Activated CD4-positive, alpha-beta T cell treated with anti-CD3 and anti-CD28 coated beads, Interleukin-2, amount 10 ng/mL, durations not matched to agents 24 days and 14 days (primary cell): ENCODE results near the gene MYO1G. TPM values are rescaled to one million over a fixed set of nuclear protein-coding genes. Genes with fewer than 3 reads are reported as not detected.
"Not testable (repeated sequence)": the region's sequence is repeated elsewhere in the genome, so short reads cannot be mapped to it uniquely, and the experiment has no call there.

Source experiments
- DNase-seq: peaks from one replicate; pipeline ENCODE4 v3.0.0; 2022
- H3K27ac Mint-ChIP-seq: one replicate; pipeline ENCODE4 v1.8.0; 2022; ENCODE audit warnings: mild to moderate bottlenecking, mixed read lengths
- H3K27me3 Mint-ChIP-seq: one replicate; pipeline ENCODE4 v1.8.0; 2022; ENCODE audit warnings: mixed read lengths
- H3K36me3 Mint-ChIP-seq: one replicate; pipeline ENCODE4 v1.8.0; 2022; ENCODE audit warnings: low read depth, mild to moderate bottlenecking, mixed read lengths
- H3K4me1 Mint-ChIP-seq: one replicate; pipeline ENCODE4 v1.8.0; 2021; ENCODE audit warnings: mixed read lengths
- H3K4me3 Mint-ChIP-seq: one replicate; pipeline ENCODE4 v1.8.0; 2022; ENCODE audit warnings: mild to moderate bottlenecking, moderate library complexity, mixed read lengths
- H3K9me3 Mint-ChIP-seq: one replicate; pipeline ENCODE4 v1.8.0; 2021; ENCODE audit warnings: mixed read lengths
- intact Hi-C: fragments of 100-400 bp; cut with micrococcal nuclease; formaldehyde crosslinking; loops from one replicate; pipeline ENCODE4 v1.15.1; 2023
- total RNA-seq: library from RNA; stranded (reverse); gene quantifications from 2 replicates; pipeline ENCODE4 v1.2.3, GENCODE V29; 2022

Gene MYO1G
- total RNA-seq, 1 donor from 2014 or later = 290 TPM

GRCh38 chr7:44944821-44945220 is 34.0 kb downstream of the MYO1G start:
- intact Hi-C loops = no loop called here
- no peak overlapping the region for H3K27ac Mint-ChIP-seq
- H3K27me3 Mint-ChIP-seq = peaks cover 47% of the 10 kb centered on the region
- no peaks in the 10 kb centered on the region for H3K36me3 Mint-ChIP-seq
- H3K4me1 Mint-ChIP-seq = no peaks in the 10 kb centered on the region
- H3K4me3 Mint-ChIP-seq = no peak overlapping the region
- H3K9me3 Mint-ChIP-seq = no peaks in the 10 kb centered on the region
- no peak for DNase-seq

DNA sequence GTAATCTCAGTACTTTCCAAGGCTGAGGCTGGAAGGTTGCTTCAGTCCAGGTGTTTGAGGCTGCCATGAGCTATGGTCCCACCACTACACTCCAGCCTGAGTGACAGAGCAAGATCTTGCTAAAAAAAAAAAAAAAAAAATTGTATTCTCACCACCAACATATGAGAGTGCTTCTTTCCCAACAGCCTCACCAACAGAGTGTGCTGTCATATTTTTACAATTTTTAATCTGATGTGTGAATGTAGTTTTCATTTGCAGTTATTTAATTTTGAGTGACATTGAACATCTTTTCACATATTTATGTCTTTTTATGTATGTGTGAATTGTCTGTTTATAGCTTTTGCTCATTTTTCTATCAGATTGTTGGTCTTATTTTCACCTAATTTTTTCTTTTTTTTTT is 35.2 kb downstream of the MYO1G start:
- Mint-ChIP-seq H3K4me3 (no peak overlapping the region), H3K27me3 (peaks cover 48% of the 10 kb centered on the region), H3K36me3 (no peaks in the 10 kb centered on the region), H3K27ac (no peak overlapping the region), H3K9me3 (no peaks in the 10 kb centered on the region), H3K4me1 (no peaks in the 10 kb centered on the region)
- intact Hi-C loops = no loop called here
- DNase-seq = no peak

DNA sequence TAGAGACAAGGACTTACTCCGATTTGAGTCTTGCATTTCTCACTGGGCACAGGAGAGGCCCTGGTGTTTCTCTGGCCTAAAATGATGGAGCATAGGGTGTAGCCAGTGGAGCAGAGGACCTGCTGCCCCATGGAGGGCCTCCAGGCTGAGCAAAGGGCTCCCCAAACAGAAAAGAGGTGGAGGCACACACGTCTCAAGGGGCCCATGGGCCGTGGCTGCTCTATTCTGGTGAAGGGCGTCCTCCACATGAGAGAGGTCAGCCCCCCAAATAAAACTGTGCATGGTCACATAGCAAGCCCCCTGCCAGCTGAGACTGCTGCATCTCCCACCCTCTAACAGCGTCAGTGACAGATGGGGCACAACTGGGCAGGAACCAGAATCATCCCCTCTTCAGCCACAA is 41.4 kb downstream of the MYO1G start:
- H3K27ac Mint-ChIP-seq = no peak overlapping the region
- peaks cover 30% of the 10 kb centered on the region for H3K27me3 Mint-ChIP-seq
- H3K36me3 Mint-ChIP-seq = no peaks in the 10 kb centered on the region
- H3K4me1 Mint-ChIP-seq = no peaks in the 10 kb centered on the region
- intact Hi-C loops = no loop called here
- DNase-seq = no peak
- H3K4me3 Mint-ChIP-seq = no peak overlapping the region
- H3K9me3 Mint-ChIP-seq = no peaks in the 10 kb centered on the region

DNA sequence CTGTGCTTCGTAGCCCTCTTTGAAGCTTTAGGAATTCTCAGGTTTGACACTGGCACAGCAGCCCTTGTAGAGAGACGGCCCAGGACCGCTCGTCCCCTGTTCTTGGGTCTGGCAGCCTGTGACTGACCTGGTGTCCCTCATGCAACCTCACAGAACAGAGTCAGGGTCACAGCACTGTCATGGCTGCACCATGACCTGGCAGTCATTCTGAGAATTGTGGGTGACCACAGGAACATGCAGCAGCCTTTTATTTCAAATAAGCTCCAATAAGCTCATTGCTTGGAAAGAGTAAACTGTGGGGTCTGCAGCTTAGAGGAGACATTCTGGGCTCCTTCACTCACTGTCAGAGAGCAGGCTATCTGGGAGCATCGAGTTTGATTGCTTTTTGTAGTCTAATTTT is 42.5 kb downstream of the MYO1G start:
- H3K36me3 Mint-ChIP-seq = no peaks in the 10 kb centered on the region
- DNase-seq = no peak
- H3K9me3 Mint-ChIP-seq = no peaks in the 10 kb centered on the region
- no peak overlapping the region for H3K27ac Mint-ChIP-seq
- intact Hi-C loops = no loop called here
- peaks cover 27% of the 10 kb centered on the region for H3K27me3 Mint-ChIP-seq
- H3K4me3 Mint-ChIP-seq = no peak overlapping the region
- no peaks in the 10 kb centered on the region for H3K4me1 Mint-ChIP-seq

DNA sequence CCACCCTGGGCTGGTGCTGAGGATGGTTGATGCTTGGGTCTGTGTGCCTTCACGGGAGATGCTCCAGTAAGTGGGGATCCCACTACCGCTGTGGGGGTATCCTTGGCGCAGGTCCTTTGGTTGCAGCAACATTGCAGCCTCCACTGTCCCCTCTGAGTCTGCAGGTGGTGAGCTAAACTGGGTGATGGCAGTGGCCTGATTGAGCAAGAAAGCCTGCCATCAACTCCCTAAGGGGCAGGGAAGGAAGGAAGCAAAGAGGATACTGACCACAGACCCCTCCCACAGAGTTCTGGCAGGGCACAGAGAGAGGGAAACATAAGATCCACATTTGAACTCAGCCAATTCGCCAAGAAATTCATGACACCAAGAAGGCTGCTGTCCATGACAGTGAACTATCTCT is 43.2 kb downstream of the MYO1G start:
- Mint-ChIP-seq H3K36me3 (no peaks in the 10 kb centered on the region), H3K9me3 (no peaks in the 10 kb centered on the region), H3K4me3 (no peak overlapping the region), H3K27ac (no peak overlapping the region), H3K4me1 (no peaks in the 10 kb centered on the region), H3K27me3 (peaks cover 20% of the 10 kb centered on the region)
- intact Hi-C loops = no loop called here
- no peak for DNase-seq

DNA sequence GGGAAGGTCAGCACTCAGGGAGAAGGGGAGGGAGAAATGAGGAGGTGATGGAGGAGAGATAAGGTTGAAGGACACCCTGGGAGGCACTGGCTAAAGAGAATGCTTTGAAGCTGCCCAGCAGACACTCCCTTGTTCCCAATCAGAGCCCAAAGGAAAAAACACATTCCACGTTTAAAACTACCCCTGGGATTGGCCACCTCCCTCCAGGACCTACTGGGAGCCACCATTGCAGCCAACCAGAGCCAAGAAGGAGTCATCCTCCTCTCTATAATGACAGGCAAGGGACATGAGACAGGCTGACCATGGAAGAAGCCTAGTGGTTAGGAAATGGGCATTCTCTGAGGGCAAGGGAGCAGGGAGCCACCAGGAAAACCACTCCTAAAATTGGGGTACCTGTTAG is 43.8 kb downstream of the MYO1G start:
- DNase-seq = no peak
- H3K27me3 Mint-ChIP-seq = peaks cover 19% of the 10 kb centered on the region
- H3K9me3 Mint-ChIP-seq = no peaks in the 10 kb centered on the region
- H3K4me1 Mint-ChIP-seq = no peaks in the 10 kb centered on the region
- intact Hi-C loops = no loop called here
- H3K36me3 Mint-ChIP-seq = no peaks in the 10 kb centered on the region
- no peak overlapping the region for H3K27ac Mint-ChIP-seq
- no peak overlapping the region for H3K4me3 Mint-ChIP-seq

DNA sequence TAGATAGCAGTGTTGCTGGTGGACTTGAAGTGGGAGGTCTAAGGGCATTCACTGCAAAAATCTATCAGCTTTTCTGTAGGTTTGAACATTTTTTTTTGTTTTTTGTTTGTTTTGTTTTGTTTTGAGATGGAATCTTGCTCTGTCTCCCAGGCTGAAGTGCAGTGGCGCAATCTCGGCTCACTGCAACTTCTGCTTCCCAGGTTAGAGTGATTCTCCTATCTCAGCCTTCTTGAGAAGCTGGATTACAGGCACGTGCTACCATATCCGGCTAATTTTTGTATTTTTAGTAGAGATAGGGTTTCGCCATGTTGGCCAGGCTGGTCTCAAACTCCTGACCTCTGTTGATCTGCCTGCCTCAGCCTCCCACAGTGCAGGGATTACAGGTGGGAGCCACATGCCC is 44.3 kb downstream of the MYO1G start:
- intact Hi-C loops, H3K36me3 Mint-ChIP-seq, DNase-seq, H3K9me3 Mint-ChIP-seq, H3K27ac Mint-ChIP-seq, H3K4me3 Mint-ChIP-seq, H3K4me1 Mint-ChIP-seq: not testable (repeated sequence)
- H3K27me3 Mint-ChIP-seq = peaks cover 18% of the 10 kb centered on the region

DNA sequence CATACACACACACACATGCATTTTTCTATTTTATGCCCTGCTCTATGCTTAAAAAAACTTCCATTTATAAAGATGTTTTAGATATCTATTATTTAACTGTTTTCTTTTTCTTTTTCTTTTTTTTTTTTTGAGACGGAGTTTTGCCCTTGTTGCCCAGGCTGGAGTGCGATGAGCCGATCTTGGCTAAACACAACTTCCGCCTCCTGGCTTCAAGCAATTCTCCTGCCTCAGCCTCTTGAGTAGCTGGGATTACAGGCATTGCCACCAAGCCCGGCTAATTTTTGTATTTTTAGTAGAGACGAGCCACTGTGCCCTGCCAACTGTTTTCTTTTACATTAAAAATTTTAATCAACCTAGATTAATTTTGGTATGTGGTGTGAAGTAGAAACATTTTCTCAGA is 47.9 kb downstream of the MYO1G start:
- intact Hi-C loops = no loop called here
- no peaks in the 10 kb centered on the region for H3K4me1 Mint-ChIP-seq

DNA sequence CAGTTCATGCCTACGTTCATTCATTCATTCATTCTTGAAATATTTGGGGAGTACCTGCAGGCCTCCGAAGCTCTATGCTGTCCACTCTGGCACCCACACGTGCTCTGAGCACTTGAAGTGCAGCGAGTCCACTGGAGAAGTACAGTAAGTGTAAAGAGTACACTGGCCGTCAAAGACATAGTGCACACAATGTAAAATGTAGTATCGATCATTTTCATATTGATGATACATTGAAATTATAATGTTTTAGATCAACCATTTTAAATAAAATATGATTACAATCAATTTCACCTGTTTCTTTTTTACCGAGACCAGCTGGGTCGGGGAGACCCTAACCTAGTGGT is 56.5 kb downstream of the MYO1G start:
- Mint-ChIP-seq H3K9me3 (no peaks in the 10 kb centered on the region), H3K27ac (peak overlapping the region; percentile 81), H3K27me3 (peaks cover 3% of the 10 kb centered on the region), H3K4me1 (peaks cover 12% of the 10 kb centered on the region), H3K4me3 (no peak overlapping the region), H3K36me3 (no peaks in the 10 kb centered on the region)
- intact Hi-C loops = loop anchor here (1.0 to 5.0 kb wide), 5 partner anchors 37 to 334 kb away; partner anchors contain the start of genes PPIA and PURB
- DNase-seq = no peak

More for the DNA sequence above, 47.9 kb downstream of the MYO1G start:
- DNase-seq = no peak
- H3K27ac Mint-ChIP-seq = no peak overlapping the region
- no peak overlapping the region for H3K4me3 Mint-ChIP-seq
- H3K9me3 Mint-ChIP-seq = no peaks in the 10 kb centered on the region
- no peaks in the 10 kb centered on the region for H3K36me3 Mint-ChIP-seq
- H3K27me3 Mint-ChIP-seq = peaks cover 20% of the 10 kb centered on the region

GRCh38 chr7:44921607-44922350 is 57.0 kb downstream of the MYO1G start:
- Mint-ChIP-seq H3K27me3 (peaks cover under 1% of the 10 kb centered on the region), H3K36me3 (no peaks in the 10 kb centered on the region), H3K27ac (peak overlapping the region; percentile 81), H3K4me3 (no peak overlapping the region), H3K4me1 (peaks cover 12% of the 10 kb centered on the region), H3K9me3 (no peaks in the 10 kb centered on the region)
- intact Hi-C loops = loop anchor here (1.0 to 5.0 kb wide), 5 partner anchors 36 to 333 kb away; partner anchors contain the start of genes PPIA and PURB
- DNase-seq = peak; percentile 98

DNA sequence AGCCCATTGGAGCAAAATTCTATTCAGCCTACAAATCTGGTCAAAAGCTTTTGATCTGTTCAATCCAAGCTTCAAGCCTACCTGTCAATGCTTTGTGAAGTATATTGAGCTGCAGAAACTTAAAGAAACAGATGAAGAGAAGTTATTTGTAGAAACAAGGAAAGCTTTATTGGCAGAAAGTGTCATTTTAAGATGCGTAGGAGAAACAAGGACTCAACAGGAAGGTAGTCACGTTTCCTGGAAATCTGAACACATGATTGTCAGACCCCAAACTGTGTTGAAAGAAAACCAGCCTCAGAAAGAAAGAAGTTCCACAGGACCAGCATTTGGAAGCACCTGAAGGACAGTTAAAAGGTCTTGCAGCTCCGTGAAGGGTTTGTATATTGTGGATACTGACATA is 58.7 kb downstream of the MYO1G start:
- Mint-ChIP-seq H3K36me3 (no peaks in the 10 kb centered on the region), H3K4me1 (peaks cover 17% of the 10 kb centered on the region), H3K9me3 (no peaks in the 10 kb centered on the region), H3K27ac (no peak overlapping the region), H3K27me3 (no peaks in the 10 kb centered on the region), H3K4me3 (no peak overlapping the region)
- no peak for DNase-seq
- intact Hi-C loops = loop anchor here (5.0 kb wide), 1 partner anchor 217 kb away; no protein-coding TSS in a partner anchor

DNA sequence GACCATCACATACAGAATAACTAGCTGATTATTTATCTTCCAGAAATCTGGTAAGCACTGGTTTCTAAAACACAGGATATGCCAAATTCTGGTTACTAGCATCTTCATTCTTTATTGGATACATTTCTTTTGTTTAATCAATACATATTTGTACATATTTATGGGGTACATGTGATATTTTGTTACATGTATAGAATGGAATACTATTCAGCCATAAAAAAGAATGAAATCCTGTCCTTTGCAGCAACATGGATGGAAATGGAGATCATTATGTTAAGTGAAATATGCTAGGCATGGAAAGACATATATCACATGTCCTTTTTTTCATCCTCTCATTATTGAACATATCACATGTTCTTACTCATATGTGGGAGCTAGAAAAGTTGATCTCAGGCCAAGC is 60.8 kb downstream of the MYO1G start:
- Mint-ChIP-seq H3K4me3 (no peak overlapping the region), H3K4me1 (peaks cover 23% of the 10 kb centered on the region), H3K27me3 (no peaks in the 10 kb centered on the region), H3K36me3 (no peaks in the 10 kb centered on the region), H3K27ac (no peak overlapping the region), H3K9me3 (no peaks in the 10 kb centered on the region)
- intact Hi-C loops = no loop called here
- no peak for DNase-seq

- Mint-ChIP-seq H3K27ac (no peak overlapping the region), H3K4me3 (no peak overlapping the region), H3K27me3 (no peaks in the 10 kb centered on the region), H3K9me3 (no peaks in the 10 kb centered on the region), H3K4me1 (peaks cover 23% of the 10 kb centered on the region), H3K36me3 (no peaks in the 10 kb centered on the region)
- DNase-seq = no peak
- intact Hi-C loops = no loop called here
Measured at GRCh38 chr7:44917465-44917864, 61.4 kb downstream of the MYO1G start.

DNA sequence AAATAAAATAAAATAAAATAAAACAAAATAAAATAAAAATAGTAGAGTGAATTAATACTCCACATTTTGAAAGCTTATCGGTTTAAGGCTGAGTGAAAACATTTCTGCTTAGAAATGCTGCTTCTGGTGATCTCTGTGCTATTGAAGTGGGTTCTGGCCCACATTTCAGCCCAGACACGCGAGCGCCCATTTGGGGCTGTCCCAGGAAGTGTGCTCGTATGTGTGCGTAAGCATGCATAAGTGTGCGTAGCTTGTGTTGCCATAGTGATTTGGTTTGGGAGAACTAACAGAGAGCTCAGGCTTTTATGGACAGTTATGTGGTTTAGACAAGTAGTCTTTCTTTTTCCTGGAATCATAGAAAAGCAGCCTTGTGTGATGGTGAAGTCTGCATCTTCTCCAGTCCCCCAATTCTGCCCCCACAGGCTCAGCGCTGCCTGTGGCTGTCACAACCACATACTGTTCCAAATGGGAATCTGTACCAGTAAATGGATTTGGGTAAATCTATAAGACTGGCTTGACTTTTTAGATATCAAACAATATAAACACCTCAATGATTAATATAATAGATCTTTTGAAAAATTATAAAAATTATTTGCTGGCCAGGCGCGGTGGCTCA is 63.7 kb downstream of the MYO1G start:
- peak overlapping the region; percentile 85 for H3K27ac Mint-ChIP-seq
- DNase-seq = peak; percentile 95
- no peaks in the 10 kb centered on the region for H3K36me3 Mint-ChIP-seq
- H3K4me3 Mint-ChIP-seq = peak overlapping the region; percentile 45
- peaks cover 16% of the 10 kb centered on the region for H3K4me1 Mint-ChIP-seq
- H3K9me3 Mint-ChIP-seq = no peaks in the 10 kb centered on the region
- intact Hi-C loops = loop anchor here (1.0 to 2.0 kb wide), 5 partner anchors 24 to 66 kb away; partner anchors contain the start of genes H2AZ2, MYO1G and PURB
- H3K27me3 Mint-ChIP-seq = no peaks in the 10 kb centered on the region
